Ovary (tissue), 9 donors: Measurements from ENCODE around the gene FAM83C. TPM values are rescaled to one million over a fixed set of nuclear protein-coding genes. Genes with fewer than 3 reads are reported as not detected.
"Not testable (repeated sequence)": the region's sequence is repeated elsewhere in the genome, so short reads cannot be mapped to it uniquely, and the experiment has no call there.

ENCODE experiments used
- DNase-seq, 5 donors: peaks; one replicate each; pipeline ENCODE4 v3.0.0-alpha.2; 2019 to 2020
- H3K27ac ChIP-seq, 2 donors: fragments of 200-600 bp; one replicate each; pipeline versions ENCODE4 v1.5.1 to v1.8.0; 2019 to 2022
- H3K27me3 ChIP-seq: fragments of 200-600 bp; one replicate; pipeline ENCODE4 v1.8.0; 2022
- H3K36me3 ChIP-seq: fragments of 200-600 bp; sonication (generic); one replicate; pipeline ENCODE4 v1.5.1; 2019
- H3K4me1 ChIP-seq: one replicate; pipeline ENCODE4 v1.8.1; 2013; ENCODE audit warnings: mild to moderate bottlenecking, moderate library complexity; ENCODE audit not compliant: insufficient read depth
- H3K4me3 ChIP-seq: fragments of 200-600 bp; sonication (generic); one replicate; pipeline ENCODE4 v1.5.1; 2017
- H3K9me3 ChIP-seq, 2 donors: fragments of 200-600 bp in 1 of 2; sonication (generic) in 1 of 2; one replicate each; pipeline versions ENCODE4 v1.5.1 to v1.8.1; 2013 to 2019; ENCODE audit warnings: mild to moderate bottlenecking in 1 of 2, moderate library complexity in 1 of 2
- CTCF ChIP-seq, 3 donors: fragments of 450-650 bp in 2 of 3; fragments of 200-600 bp in 1 of 3; IDR thresholded peaks; one replicate each; pipeline versions ENCODE4 v1.5.1 to v1.8.0; 2016 to 2022; ENCODE audit warnings: antibody characterized with exemption in 3 of 3, mild to moderate bottlenecking in 1 of 3
- EP300 ChIP-seq: sonication (generic); formaldehyde crosslinking; IDR thresholded peaks from one replicate; pipeline ENCODE4 v1.6.1; 2017; ENCODE audit warnings: antibody characterized with exemption
- POLR2A ChIP-seq: fragments of 450-650 bp; IDR thresholded peaks from one replicate; pipeline ENCODE4 v1.6.1; 2017; ENCODE audit warnings: antibody characterized with exemption, mild to moderate bottlenecking, moderate library complexity
- WGBS, 3 donors: extraction: QIAGEN DNeasy Blood & Tissue Kit in 1 of 3; methylation state at CpG; one replicate each; pipeline versions ENCODE4 v1.1.5 to v1.1.7; 2013 to 2017; 5-methylcytosine and 5-hydroxymethylcytosine counted together
- intact Hi-C, 4 donors: fragments of 100-400 bp; cut with DNase I; formaldehyde crosslinking; loops; one replicate each; pipeline versions ENCODE4 v1.11.0 to v1.15.1; 2022 to 2023
- polyA plus RNA-seq, 2 donors: library from polyadenylated mRNA; stranded (reverse); fragments of 200-250 nt in 1 of 2; fragments of 350-450 nt in 1 of 2; fragmentation: Illumina TruSeq in 1 of 2; extraction: RNeasy Lipid Tissue Mini Kit (QIAGEN cat#74804) in 1 of 2; gene quantifications; one replicate each; pipeline ENCODE4 v1.2.3, GENCODE V29; 2013 to 2014
- total RNA-seq, 7 donors: library from RNA; depleted of rRNA in 2 of 7; stranded (reverse); fragments of >200 nt in 2 of 7; fragmentation: NEBNext Ultra II Directional in 3 of 7; extraction: Animal tissue kit (Norgen Biotek cat#: 25700) in 3 of 7; gene quantifications; one replicate each; pipeline versions ENCODE4 v1.1.0 to v1.2.4, GENCODE V29; 2016 to 2023
- donor health status: DM: no; HTN: no; CAD: no; lungs with moderate emphysema.
- donor health status: DM: no; HTN: no; CAD: no.
- donor health status: Bipolar disorder and iron deficiency.
- donor health status: DM: yes; HTN: yes; CAD: no.
- donor health status: DM: no; HTN: no; CAD: no.
- donor health status: DM: yes; HTN: yes; CAD: no.

The FAM83C gene
- total and polyA plus RNA-seq, 9 donors: not detected

GRCh38 chr20:35316086-35316485, 23.9 kb upstream of the FAM83C start:
- intact Hi-C loops: no loop called here
- Histone ChIP-seq H3K4me1 (no peaks in the 10 kb centered on the region), H3K36me3 (no peaks in the 10 kb centered on the region), H3K27ac (no peak overlapping the region), H3K27me3 (no peaks in the 10 kb centered on the region), H3K4me3 (no peak overlapping the region), H3K9me3 (no peaks in the 10 kb centered on the region)
- TF ChIP-seq CTCF (IDR thresholded peaks at IDR 0.05): no peak
- no peak for TF ChIP-seq POLR2A
- no peak for TF ChIP-seq EP300
- DNase-seq: no peak
- 76 to 95% (median 87%) methylated on average over 2 of the region's 2 CpGs for WGBS, 3 donors

- H3K9me3 ChIP-seq, DNase-seq, intact Hi-C loops, H3K27ac ChIP-seq, H3K4me3 ChIP-seq, H3K4me1 ChIP-seq, H3K27me3 ChIP-seq, H3K36me3 ChIP-seq: not testable (repeated sequence)
- 86 to 95% (median 94%) methylated on average over 7 of the region's 7 CpGs for WGBS, 3 donors
These were observed 23.4 kb upstream of the FAM83C start for GRCh38 chr20:35315632-35316020.

- Histone ChIP-seq H3K36me3 (no peaks in the 10 kb centered on the region), H3K9me3 (no peaks in the 10 kb centered on the region), H3K27me3 (no peaks in the 10 kb centered on the region), H3K4me3 (no peak overlapping the region), H3K27ac (no peak overlapping the region), H3K4me1 (no peaks in the 10 kb centered on the region)
- DNase-seq: no peak
- no peak for TF ChIP-seq POLR2A
- no peak for TF ChIP-seq EP300
- TF ChIP-seq CTCF (IDR thresholded peaks at IDR 0.05): no peak
- 69 to 74% (median 70%) methylated on average over 3 of the region's 3 CpGs for WGBS, 3 donors
- intact Hi-C loops: no loop called here
These were observed 22.8 kb upstream of the FAM83C start for GRCh38 chr20:35314816-35315631.

- TF ChIP-seq POLR2A: no peak
- TF ChIP-seq EP300: no peak
- no peak for TF ChIP-seq CTCF (IDR thresholded peaks at IDR 0.05)
- H3K27ac ChIP-seq: no peak overlapping the region
These were observed 20.1 kb upstream of the FAM83C start for GRCh38 chr20:35312318-35312717.

GRCh38 chr20:35311822-35312221, 19.6 kb upstream of the FAM83C start:
- H3K9me3 ChIP-seq: no peaks in the 10 kb centered on the region
- no peak for DNase-seq
- WGBS, 3 donors: 91 to 93% (median 91%) methylated on average over 5 of the region's 5 CpGs
- H3K4me3 ChIP-seq: no peak overlapping the region
- TF ChIP-seq CTCF (IDR thresholded peaks at IDR 0.05) (no peak), POLR2A (no peak), EP300 (no peak)
- no peaks in the 10 kb centered on the region for H3K36me3 ChIP-seq
- H3K27me3 ChIP-seq: no peaks in the 10 kb centered on the region
- H3K4me1 ChIP-seq: no peaks in the 10 kb centered on the region
- H3K27ac ChIP-seq: no peak overlapping the region
- intact Hi-C loops: no loop called here

More at GRCh38 chr20:35312318-35312717, 20.1 kb upstream of the FAM83C start:
- DNase-seq: no peak
- intact Hi-C loops: no loop called here
- Histone ChIP-seq H3K9me3 (no peaks in the 10 kb centered on the region), H3K27me3 (no peaks in the 10 kb centered on the region), H3K4me1 (no peaks in the 10 kb centered on the region), H3K4me3 (no peak overlapping the region), H3K36me3 (no peaks in the 10 kb centered on the region)
- 58 to 90% (median 87%) methylated on average over 1 of the region's 1 CpG for WGBS, 3 donors
